GM19467 (cell line): ENCODE measurements around the gene ZNF35.

Experiments used
- ATAC-seq: cut with Tn5 transposase; IDR thresholded peaks from one replicate; pipeline ENCODE4 v1.9.1; 2021; ENCODE audit warnings: mild to moderate bottlenecking, moderate library complexity; ENCODE audit not compliant: unreplicated experiment

The ZNF35 gene

DNA sequence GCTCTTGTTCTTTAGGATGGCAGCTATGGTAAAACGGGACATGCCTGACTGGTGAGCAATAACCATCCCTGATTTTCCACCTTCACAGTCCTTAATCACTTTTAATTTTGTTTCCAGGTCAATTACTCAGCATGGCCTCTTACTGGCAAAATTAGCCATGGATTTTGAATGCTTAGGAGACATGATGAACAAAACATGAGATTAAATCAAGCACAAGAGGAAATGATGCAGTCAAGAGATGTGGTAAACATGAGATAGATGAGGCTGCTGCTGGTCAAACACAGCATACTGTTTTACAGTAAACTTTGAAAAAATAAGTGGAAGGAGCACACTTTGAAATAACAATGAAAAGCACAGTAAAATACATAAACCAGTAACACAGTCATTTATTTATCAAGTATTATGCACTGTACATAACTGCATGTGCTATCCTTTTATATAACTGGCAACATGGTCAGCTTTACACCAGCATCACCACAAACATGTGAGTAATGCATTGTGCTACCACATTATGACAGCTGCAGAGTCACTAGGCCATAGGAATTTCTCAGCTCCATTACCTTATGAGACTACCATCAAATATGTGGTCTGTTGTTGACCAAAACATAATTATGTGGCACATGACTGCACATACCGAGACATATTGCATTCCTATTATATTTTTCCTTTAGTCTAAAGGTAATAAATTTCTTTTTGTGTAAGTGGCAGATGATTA, 33.8 kb downstream of the ZNF35 start:
- no peak for ATAC-seq

DNA sequence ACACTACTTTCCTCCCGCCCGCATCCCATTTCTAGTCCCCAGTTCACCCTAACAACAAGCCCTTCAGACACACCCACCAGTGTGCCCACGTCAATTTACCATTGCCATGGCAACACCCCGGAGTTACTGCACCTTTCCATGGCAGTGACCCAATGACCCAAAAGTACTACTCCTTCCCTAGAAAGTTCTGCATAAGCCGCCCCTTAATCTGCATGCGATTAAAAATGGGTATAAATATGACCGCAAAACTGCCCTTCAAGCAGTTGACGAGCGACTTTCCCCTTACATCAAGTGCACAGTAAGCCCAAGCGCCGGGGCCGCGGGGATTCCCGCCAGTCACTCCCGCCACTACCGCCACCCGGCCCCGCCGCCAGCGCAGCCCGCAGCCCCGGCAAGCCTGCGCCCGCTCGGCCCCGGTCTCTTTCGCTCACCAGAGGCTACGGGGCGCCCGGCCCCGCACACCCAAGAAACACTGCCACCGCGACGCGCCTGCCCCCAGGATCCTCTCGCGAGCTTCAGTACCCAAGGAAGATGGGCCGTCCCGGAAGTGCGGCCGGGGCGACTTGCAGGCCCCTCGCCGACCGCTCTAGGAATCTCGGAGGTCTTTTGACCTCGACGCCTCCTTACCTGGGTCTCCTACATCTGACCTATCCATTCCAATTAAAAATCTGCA, 36.7 kb downstream of the ZNF35 start:
- ATAC-seq = peak; percentile 86

DNA sequence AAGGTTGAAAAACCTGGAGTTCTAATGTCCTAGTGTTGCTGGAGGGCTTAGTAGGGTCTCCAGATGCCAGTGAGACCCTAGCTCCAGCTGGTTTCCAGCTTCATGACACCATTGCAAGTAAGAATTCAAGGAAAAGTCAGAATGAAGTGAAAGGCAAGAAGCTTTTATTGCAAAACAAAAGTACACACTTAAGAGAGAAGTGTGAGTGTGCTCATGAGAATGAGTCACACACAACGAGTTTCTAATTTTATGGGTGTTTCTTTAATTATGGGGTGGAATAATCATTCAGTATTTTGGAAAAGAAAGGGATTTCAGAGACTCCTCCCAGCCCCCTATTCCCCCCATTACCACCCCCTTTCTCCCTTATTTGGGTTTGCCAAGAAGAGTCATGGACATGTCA, 39.4 kb downstream of the ZNF35 start:
- ATAC-seq = no peak
